ENCODE measurements around the gene RFX2. TPM values are rescaled to one million over a fixed set of nuclear protein-coding genes. Genes with fewer than 3 reads are reported as not detected.

RFX2 gene
- total RNA-seq, 1 experiment from 2014 or later, result 4.6 TPM

- TF ChIP-seq ZNF532 (CRISPR knock-in tag; IDR thresholded peaks at IDR 0.05; ENCODE audit: borderline replicate concordance), result no peak
- no peak for TF ChIP-seq NFE2L1 (CRISPR knock-in tag; IDR thresholded peaks at IDR 0.05)
- no peak for TF ChIP-seq TEAD1 (CRISPR knock-in tag; IDR thresholded peaks at IDR 0.05)
- no peak for TF ChIP-seq ZNF121 (CRISPR knock-in tag; IDR thresholded peaks at IDR 0.05)
- no peak for TF ChIP-seq NR3C1 (CRISPR knock-in tag; conservative IDR thresholded peaks at IDR 0.05; ENCODE audit: low read depth)
- TF ChIP-seq, protein P1, sequence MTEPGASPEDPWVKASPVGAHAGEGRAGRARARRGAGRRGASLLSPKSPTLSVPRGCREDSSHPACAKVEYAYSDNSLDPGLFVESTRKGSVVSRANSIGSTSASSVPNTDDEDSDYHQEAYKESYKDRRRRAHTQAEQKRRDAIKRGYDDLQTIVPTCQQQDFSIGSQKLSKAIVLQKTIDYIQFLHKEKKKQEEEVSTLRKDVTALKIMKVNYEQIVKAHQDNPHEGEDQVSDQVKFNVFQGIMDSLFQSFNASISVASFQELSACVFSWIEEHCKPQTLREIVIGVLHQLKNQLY (CRISPR knock-in tag; IDR thresholded peaks at IDR 0.05), result no peak
- no peak for TF ChIP-seq IRF2 (CRISPR knock-in tag; IDR thresholded peaks at IDR 0.05; ENCODE audit: borderline replicate concordance, low read depth)
- TF ChIP-seq, protein P2, sequence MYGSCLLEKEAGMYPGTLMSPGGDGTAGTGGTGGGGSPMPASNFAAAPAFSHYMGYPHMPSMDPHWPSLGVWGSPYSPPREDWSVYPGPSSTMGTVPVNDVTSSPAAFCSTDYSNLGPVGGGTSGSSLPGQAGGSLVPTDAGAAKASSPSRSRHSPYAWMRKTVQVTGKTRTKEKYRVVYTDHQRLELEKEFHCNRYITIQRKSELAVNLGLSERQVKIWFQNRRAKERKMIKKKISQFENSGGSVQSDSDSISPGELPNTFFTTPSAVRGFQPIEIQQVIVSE (CRISPR knock-in tag; IDR thresholded peaks at IDR 0.05; ENCODE audit: borderline replicate concordance), result no peak
These were observed 150.0 kb downstream of the RFX2 start (continued) for GRCh38 chr19:5960005-5961001.

GRCh38 chr19:5959260-5960004 is 150.9 kb downstream of the RFX2 start:
- H3K9me3 Mint-ChIP-seq, result no peaks in the 10 kb centered on the region
- no peaks in the 10 kb centered on the region for H3K27me3 Mint-ChIP-seq (ENCODE audit: low read depth)
- H3K36me3 Mint-ChIP-seq, result no peaks in the 10 kb centered on the region
- peaks cover 82% of the 10 kb centered on the region for H3K4me1 Mint-ChIP-seq
- DNase-seq (ENCODE audit: low spot score), result no peak
- H3K4me3 Mint-ChIP-seq, result no peak overlapping the region
- peak overlapping the region; percentile 57; the same call in 1 of the 2 replicates for H3K27ac Mint-ChIP-seq
- no peak for ATAC-seq
- POLR2A ChIA-PET, result no interaction called here
- TF ChIP-seq ZNF138 (CRISPR knock-in tag; conservative IDR thresholded peaks at IDR 0.05) (no peak), ZNF232 (CRISPR knock-in tag; IDR thresholded peaks at IDR 0.05) (no peak), CBFB (CRISPR knock-in tag; IDR thresholded peaks at IDR 0.05; ENCODE audit: low read depth) (no peak), ERG (CRISPR knock-in tag; IDR thresholded peaks at IDR 0.05) (no peak), ZNF121 (CRISPR knock-in tag; IDR thresholded peaks at IDR 0.05) (no peak), ELF4 (CRISPR knock-in tag; IDR thresholded peaks at IDR 0.05; ENCODE audit: low read depth) (no peak), ZBTB43 (CRISPR knock-in tag; IDR thresholded peaks at IDR 0.05) (no peak), ATF6 (CRISPR knock-in tag; IDR thresholded peaks at IDR 0.05) (no peak)
- TF ChIP-seq, protein P3, sequence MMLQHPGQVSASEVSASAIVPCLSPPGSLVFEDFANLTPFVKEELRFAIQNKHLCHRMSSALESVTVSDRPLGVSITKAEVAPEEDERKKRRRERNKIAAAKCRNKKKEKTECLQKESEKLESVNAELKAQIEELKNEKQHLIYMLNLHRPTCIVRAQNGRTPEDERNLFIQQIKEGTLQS (CRISPR knock-in tag; conservative IDR thresholded peaks at IDR 0.05), result no peak
- TF ChIP-seq, protein P1 (CRISPR knock-in tag; IDR thresholded peaks at IDR 0.05), result no peak
- TF ChIP-seq, protein P2 (CRISPR knock-in tag; IDR thresholded peaks at IDR 0.05; ENCODE audit: borderline replicate concordance), result no peak
- CTCF ChIA-PET, result interaction anchor here (0.9 to 5.2 kb wide), 5 partner anchors 8 to 155 kb away, joined by 3 to 41 read pairs (median 8); no protein-coding TSS in a partner anchor

All from WTC11 (cell line).